Upper lobe of left lung (tissue), 4 donors: Measurements from ENCODE around the gene MZT2A.

Source experiments
- CTCF ChIP-seq, 6 experiments: fragments of 450-650 bp in 4 of 6; fragments of 200-600 bp in 2 of 6; sonication (generic) in 2 of 6; IDR thresholded peaks; one replicate each; pipeline ENCODE4 v1.5.1; 2016 to 2019; ENCODE audit warnings: antibody characterized with exemption in 6 of 6
- POLR2A ChIP-seq, 4 donors: fragments of 450-650 bp; IDR thresholded peaks; one replicate each; pipeline ENCODE4 v1.5.1; 2016 to 2017; ENCODE audit warnings: antibody characterized with exemption in 4 of 4, mild to moderate bottlenecking in 2 of 4

DNA sequence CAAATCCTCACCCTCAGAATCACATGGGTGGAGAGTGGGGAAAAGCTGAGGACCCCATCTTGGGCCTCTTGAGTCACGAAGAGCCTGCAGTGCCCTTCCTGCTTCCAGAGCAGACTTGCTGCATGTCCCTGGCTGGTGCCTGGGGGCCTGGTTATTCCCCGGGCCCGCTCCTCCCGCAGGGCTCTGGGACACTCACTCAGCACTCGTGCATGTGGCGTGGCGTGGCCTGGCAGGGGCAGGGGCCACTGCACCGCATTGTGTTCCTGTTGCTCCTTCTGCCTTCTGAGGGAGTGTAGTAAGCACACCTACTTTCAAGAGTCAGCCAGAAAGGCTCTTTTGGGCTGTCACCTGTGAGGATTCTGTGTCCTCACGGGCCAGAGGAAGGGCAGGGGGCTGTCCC lies 17.4 kb upstream of the MZT2A start:
- TF ChIP-seq CTCF (IDR thresholded peaks at IDR 0.05): no peak
- TF ChIP-seq POLR2A (IDR thresholded peaks at IDR 0.05): no peak
